H1 (cell line): Measurements from ENCODE around the gene CRP. TPM values are rescaled to one million over a fixed set of nuclear protein-coding genes. Genes with fewer than 3 reads are reported as not detected.

Source experiments
- CTBP2 ChIP-seq: IDR thresholded peaks from 2 replicates; pipeline ENCODE4 v1.7.0; 2011; ENCODE audit warnings: borderline replicate concordance, mild to moderate bottlenecking, moderate library complexity, mixed read lengths, low read length; ENCODE audit not compliant: insufficient read depth, insufficient read length
- CTCF ChIP-seq, 3 experiments: IDR thresholded peaks; 1 replicate in 2 of 3; 2 replicates in 1 of 3; pipeline versions ENCODE4 v1.5.1 to v1.6.1; 2011; ENCODE audit warnings: low read length in 3 of 3, mild to moderate bottlenecking in 3 of 3, inconsistent platforms in 2 of 3, low read depth in 1 of 3, moderate library complexity in 1 of 3; ENCODE audit not compliant: insufficient read depth in 1 of 3; ENCODE audit errors: control extremely low read depth in 1 of 3
- EGR1 ChIP-seq: IDR thresholded peaks from 2 replicates; pipeline ENCODE4 v1.6.1; 2011; ENCODE audit warnings: low read depth, low read length, borderline replicate concordance
- EP300 ChIP-seq, 2 experiments: IDR thresholded peaks; 1 replicate in 1 of 2; 2 replicates in 1 of 2; pipeline ENCODE4 v1.6.1; 2011 to 2012; ENCODE audit warnings: low read depth in 2 of 2, low read length in 2 of 2, mild to moderate bottlenecking in 2 of 2, borderline replicate concordance in 1 of 2, inconsistent platforms in 1 of 2, moderate library complexity in 1 of 2
- GTF2F1 ChIP-seq: IDR thresholded peaks from 2 replicates; pipeline ENCODE4 v1.6.1; 2012; ENCODE audit warnings: low read depth, low read length, improper control_type of control experiment, borderline replicate concordance
- SIX5 ChIP-seq: IDR thresholded peaks from 2 replicates; pipeline ENCODE4 v1.6.1; 2011; ENCODE audit warnings: mild to moderate bottlenecking, low read depth, low read length
- polyA plus RNA-seq, 7 experiments: library from polyadenylated mRNA; depleted of rRNA in 3 of 7; stranded (reverse) in 5 of 7; unstranded in 2 of 7; fragments of >200 nt in 5 of 7; fragments of 200-250 nt in 2 of 7; gene quantifications; 1 replicate in 5 of 7; 2 replicates in 1 of 7; 4 replicates in 1 of 7; pipeline versions ENCODE4 v1.2.1 to v1.2.3, GENCODE V29; 2011 to 2013; ENCODE audit warnings: missing spikeins in 2 of 7, mixed read lengths in 2 of 7
- total RNA-seq: library from RNA; stranded (reverse); fragmentation: NEBNext Ultra II Directional; extraction: Animal tissue kit (Norgen Biotek cat#: 25700); gene quantifications from 2 replicates; pipeline ENCODE4 v1.2.1, GENCODE V29; 2021

CRP gene
- total and polyA plus RNA-seq, 2 of the 8 experiments (the other 6 are each of a cell fraction or from before 2014, with no cell fraction given), result not detected

- TF ChIP-seq CTCF (IDR thresholded peaks at IDR 0.05; ENCODE audit: control extremely low read depth in 1 of 3, insufficient read depth in 1 of 3, low read depth in 1 of 3, low read length in 3 of 3) (no peak), GTF2F1 (no peak), CTBP2 (no peak), EP300 (IDR thresholded peaks at IDR 0.05; ENCODE audit: borderline replicate concordance in 1 of 2, low read depth in 2 of 2, low read length in 2 of 2) (no peak), EGR1 (no peak), SIX5 (no peak)
These were observed 14.1 kb downstream of the CRP start (continued) for GRCh38 chr1:159700312-159700711.
